NCI-H1436 (cell line): ENCODE data around the gene TBC1D14.
"Not testable (repeated sequence)": the region's sequence is repeated elsewhere in the genome, so short reads cannot be mapped to it uniquely, and the experiment has no call there.

Experiments used
- DNase-seq: peaks from one replicate; lab custom pipeline; 2025; lab: John Stamatoyannopoulos, UW

TBC1D14 gene

DNA sequence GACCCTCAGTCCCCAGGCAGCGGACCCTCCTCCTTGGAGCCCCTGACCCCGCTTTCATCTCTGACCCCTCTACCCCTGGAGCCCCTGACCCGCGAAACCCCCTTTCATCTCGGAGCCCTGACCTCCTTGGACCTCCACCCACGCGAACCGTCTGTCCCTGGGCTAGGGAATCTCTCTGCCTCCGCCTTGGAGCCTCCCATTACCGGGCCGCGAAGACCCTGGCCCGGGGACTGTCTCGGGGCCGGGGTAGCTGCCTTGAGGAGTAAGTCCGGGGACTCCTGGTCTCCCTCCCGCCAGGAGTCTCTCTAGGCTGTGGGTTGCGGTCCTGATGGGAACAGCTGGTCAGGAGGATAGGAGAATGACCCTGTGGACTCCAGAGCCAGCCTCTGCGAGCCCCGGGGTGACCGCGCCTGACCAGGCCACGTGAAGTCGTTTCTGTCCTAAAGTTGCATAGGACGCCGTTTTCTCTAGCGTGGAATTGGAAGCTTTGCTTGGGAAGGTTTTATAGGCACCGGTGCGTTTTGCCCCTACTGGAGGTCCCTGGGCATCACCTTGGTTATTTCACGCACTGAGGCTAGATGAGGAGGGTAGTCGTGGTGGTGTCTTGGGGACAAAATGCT is 824 bp downstream of the TBC1D14 start:
- DNase-seq, result no peak

GRCh38 chr4:6910960-6911874 is 1.6 kb downstream of the TBC1D14 start:
- DNase-seq, result no peak

GRCh38 chr4:6911917-6912316 is 2.3 kb downstream of the TBC1D14 start:
- not testable (repeated sequence) for DNase-seq

- DNase-seq, result no peak
Observed at GRCh38 chr4:6912441-6912840, 2.8 kb downstream of the TBC1D14 start.

DNA sequence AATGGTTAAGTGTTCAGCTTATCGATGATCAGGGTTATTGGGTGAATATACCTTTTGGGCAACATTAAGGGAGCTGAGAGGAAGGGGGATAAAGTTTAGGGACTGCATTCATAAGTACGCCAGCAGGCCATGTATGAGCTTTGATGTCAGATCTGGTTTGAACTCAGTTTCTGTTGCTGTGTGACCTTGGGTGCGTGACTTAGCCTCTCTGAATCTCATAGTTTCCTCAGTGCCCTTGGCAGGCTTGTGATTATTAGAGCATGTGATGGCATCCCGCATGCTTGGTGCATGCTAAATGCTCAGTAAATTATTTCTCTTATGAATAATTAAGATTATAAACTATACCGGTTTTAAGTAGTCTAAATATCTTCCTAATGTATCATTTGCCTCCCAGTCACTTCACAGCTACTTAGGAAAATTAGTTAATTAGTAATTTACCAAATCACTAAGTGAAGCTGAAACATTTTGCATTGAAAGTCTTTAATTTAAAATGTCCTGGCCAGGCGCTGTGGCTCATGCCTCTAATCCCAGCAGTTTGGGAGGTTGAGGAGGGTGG is 3.8 kb downstream of the TBC1D14 start:
- no peak for DNase-seq

GRCh38 chr4:6914448-6914847 is 4.8 kb downstream of the TBC1D14 start:
- DNase-seq, result no peak

GRCh38 chr4:6915041-6916005 is 5.7 kb downstream of the TBC1D14 start:
- DNase-seq, result no peak

DNA sequence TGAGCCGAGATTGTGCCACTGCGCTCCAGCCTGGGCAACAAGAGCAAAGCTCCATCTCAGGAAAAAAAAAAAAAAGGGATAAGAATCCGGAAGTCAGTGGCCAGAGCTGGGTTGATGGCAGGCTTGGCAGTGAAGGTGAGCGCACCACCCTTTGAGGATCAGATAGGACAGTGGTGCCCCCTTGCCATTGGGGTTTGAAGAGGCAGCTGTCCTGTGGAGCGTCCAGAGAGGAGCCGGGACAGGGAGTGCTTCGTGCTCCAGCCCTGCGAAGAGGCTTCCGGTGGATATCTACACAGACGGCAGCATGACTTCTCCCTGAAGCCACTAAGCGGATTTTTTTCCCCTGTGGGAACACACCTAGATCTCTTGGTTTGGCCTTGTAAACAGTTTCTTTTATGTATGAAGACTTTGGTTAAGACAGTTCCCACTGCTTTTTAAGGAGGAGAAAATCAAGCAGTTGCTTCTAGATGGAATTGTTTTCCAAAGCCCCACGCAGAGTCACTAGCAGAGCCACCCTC is 6.5 kb downstream of the TBC1D14 start:
- DNase-seq, result no peak

DNA sequence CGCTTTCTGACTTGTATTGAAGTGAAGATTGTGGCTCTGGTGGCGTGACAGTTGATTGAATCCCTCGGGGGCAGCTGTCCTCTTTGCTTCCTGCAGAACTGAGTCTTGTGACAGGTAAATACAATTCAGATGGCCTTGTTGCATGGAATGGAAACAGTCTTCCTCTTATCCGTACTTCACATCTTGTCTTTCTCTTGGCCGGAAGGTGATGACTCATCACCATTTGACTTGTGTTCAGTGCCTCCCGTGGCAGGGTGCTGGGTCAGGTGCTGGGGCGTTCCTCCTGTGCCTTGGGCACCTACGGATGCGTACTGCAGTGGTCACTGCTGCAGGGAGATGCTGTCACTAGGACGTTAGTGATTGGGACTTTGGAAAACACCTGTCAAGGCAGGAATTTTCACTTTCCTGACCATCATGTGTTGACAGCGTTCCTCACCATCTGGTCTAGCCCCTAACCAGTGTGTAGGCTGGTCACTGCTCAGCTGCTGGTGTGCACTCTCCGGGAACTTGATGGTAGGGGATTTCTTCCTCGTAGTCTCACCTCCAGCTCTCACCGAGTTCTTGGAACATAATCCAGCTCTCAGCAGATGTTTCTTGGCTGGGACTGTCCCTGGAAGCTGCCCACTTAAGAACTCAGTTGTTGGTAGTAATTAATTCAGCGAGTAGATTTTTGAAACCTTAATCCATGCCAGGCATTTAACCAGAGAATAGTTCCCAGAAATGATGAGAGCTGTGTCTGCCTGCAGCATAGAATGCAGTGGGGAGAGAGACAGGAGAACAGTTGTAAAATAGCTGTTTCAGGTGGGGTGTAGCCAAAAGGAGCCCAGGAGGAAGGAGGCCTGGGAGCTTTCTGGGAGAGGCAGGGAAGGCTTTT is 7.2 kb downstream of the TBC1D14 start:
- DNase-seq, result no peak

DNA sequence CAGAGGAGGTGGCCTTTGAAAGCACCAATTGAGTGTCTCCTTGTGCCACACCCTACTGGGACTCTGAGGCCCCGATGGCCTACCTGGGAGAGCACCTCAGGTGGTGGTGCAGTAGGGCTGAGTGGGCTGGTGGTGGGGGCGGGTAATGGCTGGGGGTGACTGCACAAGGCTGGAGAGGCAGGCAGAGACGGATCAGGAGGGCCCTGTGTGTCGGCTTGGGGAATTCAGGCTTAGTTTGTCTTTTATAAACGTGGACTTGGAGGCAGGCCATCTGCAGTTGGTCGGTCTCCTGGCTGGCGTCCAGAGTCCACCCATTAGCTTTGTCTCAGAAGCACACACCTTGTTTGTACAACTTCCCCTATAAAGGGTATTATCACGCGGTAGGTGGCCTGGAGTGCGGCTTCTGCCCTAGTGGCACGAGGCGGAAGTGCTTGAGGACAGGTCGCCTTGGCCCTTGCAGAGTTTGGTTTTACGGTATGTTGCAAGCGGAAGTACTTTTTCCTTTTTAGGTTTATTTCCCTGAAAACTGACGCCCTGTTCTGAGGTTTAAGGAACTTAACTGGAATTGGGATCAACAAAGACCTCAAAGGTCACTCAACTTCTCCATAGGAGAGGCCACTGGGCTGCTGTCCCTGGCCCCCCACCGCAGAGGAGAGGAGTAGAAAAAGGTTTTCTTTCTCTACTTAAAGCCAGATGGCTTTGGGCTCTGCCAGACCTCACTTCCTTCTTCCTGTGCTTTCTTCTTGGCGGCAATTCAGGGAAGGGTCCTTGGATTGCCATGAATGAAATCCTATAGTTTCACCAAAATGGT is 8.0 kb downstream of the TBC1D14 start:
- peak; percentile 35 for DNase-seq

- no peak for DNase-seq
Observed at GRCh38 chr4:6918338-6918737, 8.7 kb downstream of the TBC1D14 start.

DNA sequence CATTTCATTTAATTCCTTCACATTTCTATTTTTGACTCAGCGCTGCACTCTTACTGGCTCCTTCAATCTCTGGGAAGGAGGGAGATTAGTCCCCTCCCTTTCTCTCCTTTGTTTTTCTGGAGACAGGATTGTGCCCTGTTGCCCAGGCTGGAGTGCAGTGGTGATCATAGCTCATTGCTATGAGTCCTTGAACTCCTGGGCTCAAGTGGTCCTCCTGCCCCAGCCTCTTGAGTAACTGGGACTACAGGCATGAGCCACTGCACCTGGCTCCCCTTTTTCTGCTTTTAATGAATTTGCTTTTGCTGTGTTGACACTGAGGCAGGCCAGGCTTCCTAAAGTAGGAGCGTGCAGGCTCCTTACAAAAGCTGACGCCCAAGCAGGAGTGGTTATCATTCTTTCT is 10.5 kb downstream of the TBC1D14 start:
- DNase-seq, result no peak

- DNase-seq, result no peak
Observed at GRCh38 chr4:6923507-6923906, 13.9 kb downstream of the TBC1D14 start.

DNA sequence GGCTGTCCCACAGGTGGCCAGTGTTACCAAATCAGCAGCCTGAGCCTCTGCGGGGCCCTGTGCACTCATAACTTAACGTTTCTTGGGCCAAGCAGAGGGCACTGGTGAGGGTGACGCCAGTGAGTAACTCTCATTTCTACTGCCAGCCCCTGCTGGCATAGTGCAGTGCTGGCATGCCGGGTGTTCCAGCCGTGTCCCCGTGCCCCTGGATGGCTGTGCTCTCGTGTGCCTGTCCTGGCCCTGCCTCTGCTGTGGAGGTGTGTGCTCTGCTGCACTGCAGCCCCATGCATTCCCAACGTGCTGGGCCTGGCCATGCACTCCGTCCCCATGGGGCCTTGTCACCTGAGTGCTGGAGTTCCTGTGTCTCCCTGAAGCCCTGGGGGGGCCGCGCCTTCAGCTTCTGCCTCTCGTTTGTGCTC is 14.7 kb downstream of the TBC1D14 start:
- DNase-seq, result no peak

DNA sequence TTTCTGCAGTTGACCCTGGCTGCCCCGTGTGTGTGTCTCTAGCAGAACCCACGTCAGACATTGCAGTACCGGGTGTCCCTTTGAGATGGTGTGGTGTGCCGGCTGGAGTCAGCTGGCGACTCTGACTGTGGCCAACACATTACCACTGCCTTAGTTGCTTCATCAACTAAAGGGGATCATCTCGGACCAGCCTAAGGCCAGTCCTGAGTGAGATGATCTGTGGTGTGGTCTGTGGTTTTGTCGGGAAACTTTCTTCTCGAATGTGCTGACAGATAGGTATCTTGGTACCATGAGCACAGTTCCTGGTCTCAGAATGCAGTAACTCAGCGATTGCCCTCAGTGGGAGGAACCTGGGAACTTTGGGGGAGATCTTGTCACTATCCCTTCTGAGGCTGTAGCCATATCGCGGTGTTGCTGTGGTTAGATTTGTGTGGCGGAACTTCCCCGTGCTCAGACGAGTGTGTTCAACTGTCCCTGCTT is 15.8 kb downstream of the TBC1D14 start:
- no peak for DNase-seq

DNA sequence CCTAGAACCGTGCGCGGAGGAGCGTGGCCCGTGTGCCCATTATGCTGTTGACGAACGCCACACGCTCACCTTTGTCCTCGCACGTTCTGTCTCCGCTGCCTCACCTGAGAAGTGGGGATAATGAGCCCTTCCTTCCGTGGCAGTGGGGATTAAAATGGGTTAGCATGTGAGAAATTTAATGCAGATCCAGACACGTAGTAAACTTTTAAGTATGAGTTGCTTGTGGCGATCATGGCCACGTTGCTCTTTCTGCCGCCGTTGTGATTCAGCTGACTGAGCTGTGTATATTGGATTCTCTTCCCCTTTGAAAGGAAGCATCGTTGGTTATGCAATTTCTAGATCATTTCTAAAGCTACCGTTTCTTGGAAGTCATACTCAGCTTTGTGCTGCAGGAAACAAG is 16.5 kb downstream of the TBC1D14 start:
- DNase-seq, result no peak

- no peak for DNase-seq
Observed at GRCh38 chr4:6926681-6927478, 17.3 kb downstream of the TBC1D14 start.

- DNase-seq, result no peak
Observed at GRCh38 chr4:6928081-6928480, 18.5 kb downstream of the TBC1D14 start.

DNA sequence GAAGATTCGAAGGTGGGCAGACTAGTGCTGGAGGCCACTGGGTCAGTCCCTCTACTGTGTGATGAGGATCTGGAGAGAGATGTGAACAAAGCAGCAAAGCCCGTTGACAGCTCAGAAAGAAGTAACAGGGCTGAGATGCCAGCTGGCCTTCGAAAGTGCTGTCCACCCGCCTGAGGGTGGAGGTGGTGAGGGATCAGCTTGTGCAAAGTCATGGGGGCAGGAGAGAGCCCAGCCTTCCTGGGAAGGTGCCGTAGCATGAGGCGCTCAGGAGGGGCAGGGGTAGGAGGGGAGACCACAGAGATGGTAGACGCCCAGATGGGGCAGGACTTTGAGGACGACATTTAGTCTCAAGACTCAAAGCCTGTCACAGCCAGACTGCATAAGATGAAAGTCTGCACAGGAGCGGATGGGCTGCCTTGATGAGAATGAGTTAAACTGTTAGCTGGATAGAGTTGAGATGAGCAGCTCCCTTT is 19.7 kb downstream of the TBC1D14 start:
- DNase-seq, result no peak
